ENCODE measurements around the gene USHBP1.

- TF ChIP-seq EZH2 (IDR thresholded peaks at IDR 0.05; ENCODE audit: borderline replicate concordance, insufficient read depth, low read length, poor library complexity, severe bottlenecking) (no peak), SMC3 (conservative IDR thresholded peaks at IDR 0.05; ENCODE audit: poor library complexity) (no peak), CTCF (IDR thresholded peaks at IDR 0.05; ENCODE audit: poor library complexity, severe bottlenecking) (no peak), EP300 (conservative IDR thresholded peaks at IDR 0.05; ENCODE audit: poor library complexity, severe bottlenecking) (no peak), POLR2AphosphoS5 (IDR thresholded peaks at IDR 0.05) (no peak), TAF1 (IDR thresholded peaks at IDR 0.05; ENCODE audit: low read depth) (no peak), RAD21 (conservative IDR thresholded peaks at IDR 0.05) (no peak), REST (IDR thresholded peaks at IDR 0.05; ENCODE audit: borderline replicate concordance) (no peak)
Observed at GRCh38 chr19:17225053-17225452, 39.5 kb downstream of the USHBP1 start.
